KMS-11 (cell line): ENCODE results near the gene CHRDL1.
"Not testable (repeated sequence)": the region's sequence is repeated elsewhere in the genome, so short reads cannot be mapped to it uniquely, and the experiment has no call there.

Source experiments
- H2AFZ ChIP-seq: fragments of 200-600 bp; sonication (generic); 2 replicates; pipeline ENCODE4 v1.6.1; 2016; ENCODE audit warnings: antibody characterized with exemption, mixed run types, low read depth
- H3K27ac ChIP-seq: fragments of 200-600 bp; sonication (generic); 2 replicates; pipeline ENCODE4 v1.6.1; 2016; ENCODE audit warnings: mild to moderate bottlenecking, mixed run types
- H3K27me3 ChIP-seq: fragments of 200-600 bp; sonication (generic); 2 replicates; pipeline ENCODE4 v1.6.1; 2017; ENCODE audit warnings: mild to moderate bottlenecking, low read depth, mixed run types, moderate library complexity; ENCODE audit not compliant: insufficient read depth
- H3K36me3 ChIP-seq: fragments of 200-600 bp; sonication (generic); 2 replicates; pipeline ENCODE4 v1.6.1; 2017; ENCODE audit warnings: mild to moderate bottlenecking, mixed run types; ENCODE audit not compliant: insufficient read depth
- H3K4me1 ChIP-seq: fragments of 200-600 bp; sonication (generic); 2 replicates; pipeline ENCODE4 v1.6.1; 2016; ENCODE audit warnings: mild to moderate bottlenecking, low read depth, mixed run types; ENCODE audit not compliant: poor library complexity, severe bottlenecking
- H3K4me2 ChIP-seq: fragments of 200-600 bp; sonication (generic); 2 replicates; pipeline ENCODE4 v1.7.0; 2016; ENCODE audit warnings: mild to moderate bottlenecking, mixed run types
- H3K4me3 ChIP-seq: fragments of 200-600 bp; sonication (generic); IDR thresholded peaks from 2 replicates; pipeline ENCODE4 v1.6.1; 2017; ENCODE audit warnings: low read depth, low read length, mixed read lengths; ENCODE audit not compliant: insufficient read depth
- H3K79me2 ChIP-seq: fragments of 200-600 bp; sonication (generic); 2 replicates; pipeline ENCODE4 v1.6.1; 2016; ENCODE audit warnings: low read depth, mixed run types; ENCODE audit not compliant: insufficient read depth
- H3K9ac ChIP-seq: fragments of 200-600 bp; sonication (generic); 2 replicates; pipeline ENCODE4 v1.6.1; 2016; ENCODE audit warnings: mild to moderate bottlenecking, mixed run types
- H4K20me1 ChIP-seq: fragments of 200-600 bp; sonication (generic); 2 replicates; pipeline ENCODE4 v1.6.1; 2016; ENCODE audit warnings: mild to moderate bottlenecking, mixed run types; ENCODE audit not compliant: insufficient read depth
- CTCF ChIP-seq: fragments of 200-600 bp; sonication (generic); conservative IDR thresholded peaks from 2 replicates; pipeline ENCODE4 v1.6.1; 2017; ENCODE audit warnings: low read depth, mild to moderate bottlenecking, antibody characterized with exemption, low read length, moderate library complexity, mixed read lengths

CHRDL1 gene

GRCh38 chrX:110825972-110826371 lies 30.4 kb upstream of the CHRDL1 start:
- Histone ChIP-seq H3K36me3 (no peaks in the 10 kb centered on the region), H4K20me1 (no peaks in the 10 kb centered on the region), H3K27ac (no peak overlapping the region), H3K9ac (no peak overlapping the region), H3K79me2 (no peaks in the 10 kb centered on the region), H3K27me3 (no peaks in the 10 kb centered on the region), H2AFZ (no peak overlapping the region), H3K4me3 (no peak overlapping the region), H3K4me2 (no peak overlapping the region), H3K4me1 (no peaks in the 10 kb centered on the region)
- TF ChIP-seq CTCF = no peak

- not testable (repeated sequence) for H3K4me1 ChIP-seq, H2AFZ ChIP-seq, H3K36me3 ChIP-seq, H3K4me2 ChIP-seq, H3K27ac ChIP-seq, H3K9ac ChIP-seq, H4K20me1 ChIP-seq, H3K4me3 ChIP-seq, H3K27me3 ChIP-seq, H3K79me2 ChIP-seq
These were observed 20.9 kb upstream of the CHRDL1 start for GRCh38 chrX:110816543-110816942.

GRCh38 chrX:110806145-110806544 lies 10.5 kb upstream of the CHRDL1 start:
- Histone ChIP-seq H3K4me3 (no peak overlapping the region), H3K79me2 (no peaks in the 10 kb centered on the region), H3K4me2 (no peak overlapping the region), H3K9ac (no peak overlapping the region), H4K20me1 (no peaks in the 10 kb centered on the region), H2AFZ (no peak overlapping the region), H3K36me3 (no peaks in the 10 kb centered on the region), H3K4me1 (no peaks in the 10 kb centered on the region), H3K27ac (no peak overlapping the region), H3K27me3 (no peaks in the 10 kb centered on the region)
- TF ChIP-seq CTCF = no peak

- no peaks in the 10 kb centered on the region for H3K27me3 ChIP-seq
- H3K27ac ChIP-seq = no peak overlapping the region
- no peak for TF ChIP-seq CTCF
These were observed 9.7 kb upstream of the CHRDL1 start for GRCh38 chrX:110805303-110805702.

GRCh38 chrX:110804446-110804845 lies 8.8 kb upstream of the CHRDL1 start:
- H3K79me2 ChIP-seq = no peaks in the 10 kb centered on the region
- no peak overlapping the region for H3K27ac ChIP-seq
- H3K27me3 ChIP-seq = no peaks in the 10 kb centered on the region
- no peaks in the 10 kb centered on the region for H3K36me3 ChIP-seq
- no peak for TF ChIP-seq CTCF
- no peak overlapping the region for H2AFZ ChIP-seq
- no peak overlapping the region for H3K4me3 ChIP-seq
- no peaks in the 10 kb centered on the region for H3K4me1 ChIP-seq
- H4K20me1 ChIP-seq = no peaks in the 10 kb centered on the region
- H3K9ac ChIP-seq = no peak overlapping the region
- no peak overlapping the region for H3K4me2 ChIP-seq

More at GRCh38 chrX:110805303-110805702, 9.7 kb upstream of the CHRDL1 start:
- no peak overlapping the region for H3K4me2 ChIP-seq
- H4K20me1 ChIP-seq = no peaks in the 10 kb centered on the region
- no peaks in the 10 kb centered on the region for H3K79me2 ChIP-seq
- H2AFZ ChIP-seq = no peak overlapping the region
- no peaks in the 10 kb centered on the region for H3K4me1 ChIP-seq
- no peak overlapping the region for H3K4me3 ChIP-seq
- no peaks in the 10 kb centered on the region for H3K36me3 ChIP-seq
- H3K9ac ChIP-seq = no peak overlapping the region
